NK-92 (cell line): ENCODE measurements around the gene RIPOR2.

Source experiments
- DNase-seq: peaks from one replicate; lab custom pipeline; 2025; ENCODE audit not compliant: unreplicated experiment; lab: John Stamatoyannopoulos, UW

RIPOR2 gene

GRCh38 chr6:24907919-24908649 is 27.7 kb downstream of the RIPOR2 start:
- DNase-seq: no peak

GRCh38 chr6:24906314-24906713 is 29.4 kb downstream of the RIPOR2 start:
- DNase-seq: no peak

GRCh38 chr6:24905483-24905882 is 30.3 kb downstream of the RIPOR2 start:
- no peak for DNase-seq

- DNase-seq: no peak
Observed at GRCh38 chr6:24903681-24904080, 32.1 kb downstream of the RIPOR2 start.

- DNase-seq: no peak
Observed at GRCh38 chr6:24902782-24903181, 33.0 kb downstream of the RIPOR2 start.

- no peak for DNase-seq
Observed at GRCh38 chr6:24901698-24902328, 33.9 kb downstream of the RIPOR2 start.

GRCh38 chr6:24900917-24901697 is 34.7 kb downstream of the RIPOR2 start:
- DNase-seq: no peak

- no peak for DNase-seq
Observed at GRCh38 chr6:24899997-24900325, 35.8 kb downstream of the RIPOR2 start.

GRCh38 chr6:24899136-24899996 is 36.4 kb downstream of the RIPOR2 start:
- DNase-seq: no peak

GRCh38 chr6:24898676-24899075 is 37.1 kb downstream of the RIPOR2 start:
- no peak for DNase-seq

- no peak for DNase-seq
Observed at GRCh38 chr6:24897186-24897585, 38.6 kb downstream of the RIPOR2 start.

GRCh38 chr6:24893342-24893850 is 42.4 kb downstream of the RIPOR2 start:
- DNase-seq: no peak

GRCh38 chr6:24891004-24891403 is 44.8 kb downstream of the RIPOR2 start:
- no peak for DNase-seq

GRCh38 chr6:24890471-24890870 is 45.3 kb downstream of the RIPOR2 start:
- no peak for DNase-seq

GRCh38 chr6:24888715-24889370 is 46.9 kb downstream of the RIPOR2 start:
- no peak for DNase-seq

- DNase-seq: no peak
Observed at GRCh38 chr6:24887545-24888140, 48.1 kb downstream of the RIPOR2 start.

GRCh38 chr6:24883618-24884017 is 52.1 kb downstream of the RIPOR2 start:
- no peak for DNase-seq

GRCh38 chr6:24882835-24883555 is 52.8 kb downstream of the RIPOR2 start:
- no peak for DNase-seq

- DNase-seq: no peak
Observed at GRCh38 chr6:24882295-24882694, 53.5 kb downstream of the RIPOR2 start.
